Immature natural killer cell (primary cell): ENCODE measurements around the gene PARK7. TPM values are rescaled to one million over a fixed set of nuclear protein-coding genes. Genes with fewer than 3 reads are reported as not detected.

Experiments
- DNase-seq, 3 donors: peaks; one replicate each; pipeline ENCODE4 v3.0.0; 2022; ENCODE audit warnings: mixed read lengths in 1 of 3
- H3K27ac Mint-ChIP-seq, 6 donors: one replicate each; pipeline ENCODE4 v1.8.0; 2020; ENCODE audit warnings: mixed read lengths in 6 of 6, mild to moderate bottlenecking in 5 of 6, inconsistent platforms in 4 of 6, moderate library complexity in 3 of 6
- H3K27me3 Mint-ChIP-seq, 3 donors: one replicate each; pipeline ENCODE4 v1.8.0; 2020 to 2021; ENCODE audit warnings: low read depth in 3 of 3, mild to moderate bottlenecking in 3 of 3, mixed read lengths in 3 of 3, moderate library complexity in 3 of 3, inconsistent platforms in 1 of 3
- H3K36me3 Mint-ChIP-seq, 3 donors: one replicate each; pipeline ENCODE4 v1.8.0; 2020; ENCODE audit warnings: mixed read lengths in 3 of 3, inconsistent platforms in 2 of 3, mild to moderate bottlenecking in 2 of 3
- H3K4me1 Mint-ChIP-seq, 2 donors: one replicate each; pipeline ENCODE4 v1.8.0; 2020; ENCODE audit warnings: inconsistent platforms in 2 of 2, mild to moderate bottlenecking in 2 of 2, mixed read lengths in 2 of 2, moderate library complexity in 1 of 2
- H3K4me3 Mint-ChIP-seq, 5 donors: one replicate each; pipeline ENCODE4 v1.8.0; 2020; ENCODE audit warnings: mild to moderate bottlenecking in 5 of 5, mixed read lengths in 5 of 5, inconsistent platforms in 3 of 5, moderate library complexity in 3 of 5
- H3K9me3 Mint-ChIP-seq, 6 donors: one replicate each; pipeline ENCODE4 v1.8.0; 2020; ENCODE audit warnings: mild to moderate bottlenecking in 6 of 6, mixed read lengths in 6 of 6, inconsistent platforms in 4 of 6, moderate library complexity in 3 of 6
- polyA plus RNA-seq, 3 donors: library from polyadenylated mRNA; unstranded; fragments of 300-500 nt; fragmentation: Illumina TruSeq; gene quantifications; one replicate each; pipeline ENCODE4 v1.2.3, GENCODE V29; 2021

PARK7 gene
- polyA plus RNA-seq, 3 donors from 2014 or later, result 400 to 579 (median 427) TPM

DNA sequence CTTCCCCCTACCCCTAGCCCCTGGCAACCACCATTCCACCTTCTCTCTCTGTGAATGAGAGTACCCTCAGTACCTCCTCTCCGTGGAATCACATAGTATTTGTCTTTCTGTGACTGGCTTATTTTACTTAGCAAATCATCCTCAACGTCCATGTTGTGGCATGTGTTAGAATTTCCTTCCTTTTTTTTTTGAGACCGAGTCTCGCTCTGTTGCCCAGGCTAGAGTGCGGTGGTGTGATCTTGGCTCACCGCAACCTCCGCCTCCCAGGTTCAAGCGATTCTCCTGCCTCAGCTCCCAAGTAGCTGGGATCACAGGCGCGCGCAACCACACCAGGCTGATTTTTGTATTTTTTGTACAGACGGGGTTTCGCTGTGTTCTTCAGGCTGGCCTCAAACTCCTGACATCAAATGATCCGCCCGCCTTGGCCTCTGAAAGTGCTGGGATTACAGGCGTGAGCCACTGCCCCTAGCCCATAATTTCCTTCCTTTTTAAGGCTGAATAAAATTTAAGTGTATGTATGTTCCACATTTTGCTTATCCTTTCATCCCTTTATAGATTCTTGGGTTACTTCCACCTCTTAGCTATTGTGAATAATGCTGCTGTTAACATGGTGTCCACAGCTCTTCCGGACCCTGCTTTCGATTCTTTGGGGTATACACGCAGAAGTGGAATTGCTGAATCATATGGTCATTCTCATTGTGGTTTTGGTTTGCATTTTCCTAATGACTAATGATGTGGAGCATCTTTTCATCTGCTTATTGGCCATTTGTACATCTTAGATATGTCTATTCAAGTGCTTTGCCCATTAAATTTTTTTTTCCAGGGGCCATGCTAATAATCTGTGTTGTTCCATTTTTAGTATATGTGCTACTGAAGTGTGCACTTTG lies 32.3 kb downstream of the PARK7 start:
- peaks cover 0 to 8% of the 10 kb centered on the region in 2 donors for H3K4me1 Mint-ChIP-seq
- peaks cover 0 to 6% (median 1%) of the 10 kb centered on the region in 6 donors for H3K9me3 Mint-ChIP-seq
- no peak overlapping the region for H3K4me3 Mint-ChIP-seq
- no peak for DNase-seq
- H3K27me3 Mint-ChIP-seq, result peaks cover 9 to 16% (median 11%) of the 10 kb centered on the region in 3 donors
- peaks cover 0 to 8% (median 6%) of the 10 kb centered on the region in 3 donors for H3K36me3 Mint-ChIP-seq
- H3K27ac Mint-ChIP-seq, result no peak overlapping the region

DNA sequence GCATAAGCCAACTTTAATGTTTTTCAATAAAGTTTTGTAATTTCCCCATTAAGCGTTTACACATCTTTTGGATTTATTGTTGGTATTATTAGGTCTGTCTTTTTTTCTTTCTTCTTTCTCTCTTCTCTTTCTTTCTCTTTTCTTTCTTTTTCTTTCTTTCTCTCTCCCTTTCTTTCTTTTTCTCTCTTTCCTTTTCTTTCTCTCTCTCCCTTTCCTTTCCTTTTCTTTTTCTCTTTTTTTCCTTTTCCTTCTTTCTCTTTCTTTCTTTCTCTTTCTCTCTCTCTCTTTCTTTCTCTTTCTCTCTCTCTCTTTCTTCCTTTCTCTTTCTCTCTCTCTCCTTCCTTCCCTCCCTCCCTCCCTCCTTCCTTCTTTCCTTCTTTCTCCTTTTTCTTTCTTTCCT lies 33.3 kb downstream of the PARK7 start:
- peaks cover 0 to 6% (median 1%) of the 10 kb centered on the region in 6 donors for H3K9me3 Mint-ChIP-seq
- no peak for DNase-seq
- H3K27ac Mint-ChIP-seq, result no peak overlapping the region

DNA sequence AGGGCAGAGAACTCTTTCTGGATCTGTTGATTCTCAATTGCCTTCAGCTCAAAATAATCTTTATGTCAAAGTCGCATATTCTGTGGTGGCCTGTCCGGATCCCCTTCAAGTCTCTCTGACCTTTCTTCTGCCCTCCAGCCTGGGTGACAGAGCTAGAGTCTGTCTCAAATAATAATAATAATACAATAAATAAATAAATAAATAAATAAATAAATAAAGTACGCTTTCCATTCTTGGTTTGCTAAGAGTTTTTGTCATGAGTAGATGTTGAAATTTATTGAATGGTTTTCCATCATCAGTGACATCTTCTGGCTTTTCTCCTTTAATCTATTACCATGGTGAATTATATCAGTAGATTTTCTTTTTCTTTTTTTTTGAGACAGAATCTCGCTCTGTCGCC lies 33.9 kb downstream of the PARK7 start:
- H3K4me1 Mint-ChIP-seq, result peaks cover 0 to under 1% of the 10 kb centered on the region in 2 donors
- peaks cover 2 to 10% (median 3%) of the 10 kb centered on the region in 3 donors for H3K27me3 Mint-ChIP-seq
- H3K36me3 Mint-ChIP-seq, result peaks cover 0 to 8% (median 6%) of the 10 kb centered on the region in 3 donors
- DNase-seq, result no peak
- H3K9me3 Mint-ChIP-seq, result peaks cover 0 to 2% (median 1%) of the 10 kb centered on the region in 6 donors
- no peak overlapping the region for H3K27ac Mint-ChIP-seq
- no peak overlapping the region for H3K4me3 Mint-ChIP-seq

More for the DNA sequence above, 33.3 kb downstream of the PARK7 start:
- Mint-ChIP-seq H3K36me3 (peaks cover 0 to 8% (median 6%) of the 10 kb centered on the region in 3 donors), H3K27me3 (peaks cover 8 to 16% (median 9%) of the 10 kb centered on the region in 3 donors), H3K4me1 (peaks cover 0 to 5% of the 10 kb centered on the region in 2 donors), H3K4me3 (no peak overlapping the region)

DNA sequence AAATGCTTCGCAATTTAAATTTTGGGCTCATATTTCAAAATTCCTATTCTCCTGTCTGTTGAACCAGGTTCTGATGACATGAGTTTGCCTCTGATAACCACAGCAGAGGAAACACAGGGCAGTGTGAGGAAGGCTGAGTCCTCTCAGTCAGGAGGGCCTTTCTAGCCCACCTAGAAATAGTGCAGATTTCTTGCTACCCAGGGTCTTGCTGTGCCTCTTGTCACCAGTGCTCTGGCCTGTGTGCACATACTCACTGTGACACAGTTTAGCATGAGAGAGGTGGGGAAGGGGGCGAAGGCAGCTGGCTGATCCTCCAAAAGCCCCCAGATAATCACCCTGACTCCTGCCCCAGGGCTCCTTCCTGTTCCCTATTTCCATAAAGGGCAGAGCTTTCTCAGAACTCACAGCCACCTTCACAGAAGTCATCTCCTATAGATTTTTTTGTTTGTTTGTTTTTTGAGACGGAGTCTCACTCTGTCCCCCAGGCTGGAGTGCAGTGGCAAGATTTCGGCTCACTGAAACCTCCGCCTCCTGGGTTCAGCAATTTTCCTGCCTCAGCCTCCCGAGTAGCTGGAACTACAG lies 40.9 kb downstream of the PARK7 start:
- DNase-seq, result no peak
- no peaks in the 10 kb centered on the region for H3K27me3 Mint-ChIP-seq
- no peak overlapping the region for H3K4me3 Mint-ChIP-seq
- H3K9me3 Mint-ChIP-seq, result no peaks in the 10 kb centered on the region
- H3K4me1 Mint-ChIP-seq, result no peaks in the 10 kb centered on the region
- H3K36me3 Mint-ChIP-seq, result peaks cover 4 to 34% (median 28%) of the 10 kb centered on the region in 3 donors
- H3K27ac Mint-ChIP-seq, result no peak overlapping the region

DNA sequence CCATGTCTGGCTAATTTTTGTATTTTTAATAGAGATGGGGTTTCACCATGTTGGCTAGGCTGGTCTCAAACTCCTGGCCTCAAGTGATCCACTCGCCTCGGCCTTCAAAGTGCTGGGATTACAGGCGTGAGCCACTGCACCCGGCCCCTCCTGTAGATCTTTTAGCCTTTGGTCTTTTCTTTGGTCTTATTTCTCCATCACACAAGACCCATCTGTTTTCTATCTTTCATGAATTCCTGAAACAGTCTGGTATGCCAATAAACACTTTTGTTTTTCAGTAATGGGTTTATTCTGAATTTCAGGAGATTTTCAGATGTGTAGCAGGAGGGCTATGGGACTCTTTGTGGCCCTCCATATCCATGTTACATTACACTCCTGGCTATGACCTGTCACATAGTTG lies 41.4 kb downstream of the PARK7 start:
- peaks cover 4 to 31% (median 26%) of the 10 kb centered on the region in 3 donors for H3K36me3 Mint-ChIP-seq
- no peak overlapping the region for H3K4me3 Mint-ChIP-seq
- DNase-seq, result no peak
- no peaks in the 10 kb centered on the region for H3K27me3 Mint-ChIP-seq
- H3K27ac Mint-ChIP-seq, result no peak overlapping the region
- no peaks in the 10 kb centered on the region for H3K4me1 Mint-ChIP-seq
- no peaks in the 10 kb centered on the region for H3K9me3 Mint-ChIP-seq

DNA sequence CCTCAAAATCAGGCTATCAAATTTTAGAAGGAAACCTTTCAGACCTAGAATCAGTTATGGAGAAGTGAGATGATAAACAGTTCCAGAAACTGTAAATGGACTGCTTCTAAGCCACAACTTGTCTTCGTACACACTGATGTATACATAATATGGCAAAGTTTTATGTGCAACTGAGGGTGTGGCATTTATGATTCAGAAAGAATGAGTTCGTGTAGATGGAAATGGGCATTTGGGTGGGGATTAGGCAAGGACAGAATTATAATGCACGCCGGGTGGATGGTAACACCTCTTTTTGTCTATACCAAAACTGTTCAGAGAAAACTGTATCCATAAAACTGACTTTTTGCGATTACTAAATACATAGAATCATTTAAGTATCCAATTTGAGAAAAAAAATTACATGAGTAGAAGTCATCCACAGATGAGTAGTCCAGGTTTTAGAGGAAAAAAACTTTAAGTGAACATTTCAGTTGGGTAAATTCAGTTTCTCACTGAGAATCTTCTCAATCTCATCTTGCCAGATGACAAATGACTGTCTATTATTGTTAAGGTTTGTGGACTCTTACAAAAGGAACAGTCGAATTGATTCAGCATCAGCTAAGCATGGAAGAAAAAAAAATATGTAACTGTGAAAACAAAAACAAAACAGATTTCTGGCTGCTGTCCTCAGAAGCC lies 42.1 kb downstream of the PARK7 start:
- peaks cover 4 to 30% (median 25%) of the 10 kb centered on the region in 3 donors for H3K36me3 Mint-ChIP-seq
- no peaks in the 10 kb centered on the region for H3K27me3 Mint-ChIP-seq
- H3K4me1 Mint-ChIP-seq, result no peaks in the 10 kb centered on the region
- no peak overlapping the region for H3K4me3 Mint-ChIP-seq
- H3K9me3 Mint-ChIP-seq, result no peaks in the 10 kb centered on the region
- H3K27ac Mint-ChIP-seq, result no peak overlapping the region
- DNase-seq, result no peak

DNA sequence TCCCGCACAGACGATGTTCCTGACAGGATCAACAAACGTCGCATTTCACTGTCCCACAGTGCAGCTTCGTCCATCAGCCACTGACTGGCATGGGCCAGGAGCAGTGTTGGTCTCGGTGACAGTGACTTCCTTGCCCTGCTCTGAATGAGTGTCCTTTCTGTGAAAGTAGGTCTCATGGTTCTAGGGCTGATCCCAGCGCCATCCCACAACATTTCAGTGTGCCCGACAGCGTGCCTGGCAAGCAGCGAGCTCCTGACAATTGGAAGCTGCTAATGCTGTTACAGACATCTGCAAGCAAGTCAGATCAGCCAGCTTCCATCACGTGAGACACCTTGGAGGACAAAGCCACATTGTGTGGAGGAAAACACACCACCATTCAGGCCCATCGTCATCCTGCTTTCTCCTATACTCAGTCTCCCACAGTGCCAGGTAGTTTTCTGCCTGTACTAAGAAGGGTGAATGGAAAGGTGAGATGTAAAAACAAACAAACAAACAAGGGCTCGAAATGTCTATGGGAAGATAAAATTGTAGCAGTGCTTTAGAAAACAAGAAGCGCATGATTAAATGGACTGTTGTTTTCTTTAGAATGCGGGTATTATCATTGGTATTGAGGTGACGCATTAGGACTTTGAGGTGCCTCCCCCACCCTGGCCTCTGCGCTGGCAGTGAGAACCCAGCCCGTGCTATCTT lies 42.7 kb downstream of the PARK7 start:
- H3K36me3 Mint-ChIP-seq, result peaks cover 4 to 30% (median 25%) of the 10 kb centered on the region in 3 donors
- H3K4me1 Mint-ChIP-seq, result no peaks in the 10 kb centered on the region
- H3K27me3 Mint-ChIP-seq, result no peaks in the 10 kb centered on the region
- DNase-seq, result no peak
- H3K27ac Mint-ChIP-seq, result no peak overlapping the region
- H3K9me3 Mint-ChIP-seq, result no peaks in the 10 kb centered on the region
- H3K4me3 Mint-ChIP-seq, result no peak overlapping the region

- no peak overlapping the region for H3K27ac Mint-ChIP-seq
Observed at GRCh38 chr1:8004803-8005573, 43.5 kb downstream of the PARK7 start.

DNA sequence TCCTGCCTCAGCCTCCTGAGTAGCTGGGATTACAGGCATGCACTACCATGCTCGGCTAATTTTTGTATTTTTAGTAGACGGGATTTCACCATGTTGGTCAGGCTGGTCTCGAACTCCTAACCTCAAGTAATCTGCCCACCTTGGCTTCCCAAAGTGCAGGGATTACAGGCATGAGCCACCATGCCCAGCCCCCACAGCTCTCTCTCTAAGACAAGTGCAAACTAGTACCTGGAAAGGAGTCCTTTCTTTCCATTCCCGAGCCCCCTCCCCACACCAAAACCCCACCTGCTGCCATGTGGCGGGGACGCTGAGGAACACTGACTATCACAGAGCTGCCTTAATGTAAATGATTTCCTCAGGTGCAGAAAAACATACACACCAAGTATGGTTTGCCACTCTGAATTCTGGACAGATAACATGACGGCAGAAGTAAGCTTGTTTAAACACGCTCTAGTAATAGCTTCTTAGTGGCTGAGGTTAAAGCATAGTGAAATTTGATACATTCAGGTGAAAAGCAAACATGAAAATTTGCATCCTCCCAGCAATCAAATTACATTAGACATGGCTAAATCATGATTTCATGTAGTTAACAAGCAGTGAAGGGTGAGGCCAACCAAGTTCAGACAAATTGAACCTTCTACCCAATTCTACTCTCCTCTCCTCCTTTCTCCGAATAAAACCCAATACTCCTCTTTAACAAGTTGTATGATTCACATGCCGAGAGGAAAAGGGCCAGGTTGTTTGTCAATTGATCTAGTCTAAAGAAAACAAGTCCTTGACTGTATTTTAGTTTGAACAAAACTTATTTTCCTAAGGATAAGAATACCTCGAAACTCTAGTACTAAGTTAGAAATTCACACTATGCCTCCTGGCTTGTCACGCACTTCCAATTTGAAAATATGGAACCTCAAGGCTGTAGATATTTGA lies 44.8 kb downstream of the PARK7 start:
- Mint-ChIP-seq H3K36me3 (peaks cover 4 to 30% (median 22%) of the 10 kb centered on the region in 3 donors), H3K9me3 (no peaks in the 10 kb centered on the region), H3K27ac (no peak overlapping the region), H3K4me3 (no peak overlapping the region), H3K4me1 (no peaks in the 10 kb centered on the region), H3K27me3 (peaks cover 0 to 3% (median 0%) of the 10 kb centered on the region in 3 donors)
- DNase-seq, result no peak

More at GRCh38 chr1:8004803-8005573, 43.5 kb downstream of the PARK7 start:
- Mint-ChIP-seq H3K4me1 (no peaks in the 10 kb centered on the region), H3K27me3 (no peaks in the 10 kb centered on the region), H3K9me3 (no peaks in the 10 kb centered on the region), H3K4me3 (no peak overlapping the region), H3K36me3 (peaks cover 4 to 30% (median 25%) of the 10 kb centered on the region in 3 donors)
- no peak for DNase-seq

DNA sequence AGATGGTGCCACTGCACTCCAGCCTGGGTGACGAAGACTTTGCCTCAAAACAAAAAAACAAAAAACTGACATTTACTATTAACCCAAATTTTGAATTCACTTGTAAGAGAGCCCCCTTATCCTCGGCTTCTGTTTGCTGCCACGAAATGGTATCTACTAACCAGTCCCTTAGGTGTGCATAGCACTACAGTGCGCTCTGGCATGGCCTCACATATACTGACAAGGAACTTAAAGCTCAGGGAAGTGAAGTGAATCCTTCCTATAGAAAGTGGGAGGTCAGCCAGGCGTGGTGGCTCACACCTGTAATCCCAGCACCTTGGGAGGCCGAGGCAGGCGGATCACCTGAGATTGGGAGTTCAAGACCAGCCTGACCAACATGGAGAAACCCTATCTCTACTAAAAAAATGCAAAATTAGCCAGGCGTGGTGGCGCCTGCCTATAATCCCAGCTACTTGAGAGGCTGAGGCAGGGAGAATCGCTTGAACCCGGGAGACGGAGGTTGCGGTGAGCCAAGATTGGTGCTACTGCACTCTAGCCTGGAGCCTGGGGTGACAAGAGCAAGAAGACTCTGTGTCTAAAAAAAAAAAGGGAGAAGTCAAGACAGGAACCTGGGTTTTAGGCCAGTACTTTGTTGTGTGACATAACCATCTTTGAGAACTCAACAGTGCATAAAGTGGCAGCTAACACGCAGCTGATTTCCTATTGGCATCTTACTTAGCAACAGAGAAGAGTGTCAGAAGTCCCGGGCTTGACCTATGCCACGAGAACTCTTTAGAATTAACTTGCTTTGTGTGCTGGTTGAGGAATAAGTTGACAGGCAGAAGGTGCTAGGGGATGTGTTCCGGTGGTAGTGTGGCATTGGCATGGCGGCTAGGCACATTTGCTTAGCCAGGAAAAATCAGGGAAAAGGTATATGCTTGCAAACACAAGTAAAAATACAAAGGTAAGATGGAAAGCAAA lies 47.8 kb downstream of the PARK7 start:
- Mint-ChIP-seq H3K27me3 (peaks cover 0 to 3% (median 0%) of the 10 kb centered on the region in 3 donors), H3K9me3 (no peaks in the 10 kb centered on the region), H3K27ac (no peak overlapping the region), H3K4me3 (no peak overlapping the region), H3K4me1 (no peaks in the 10 kb centered on the region), H3K36me3 (peaks cover 0 to 17% (median 4%) of the 10 kb centered on the region in 3 donors)
- DNase-seq, result no peak

DNA sequence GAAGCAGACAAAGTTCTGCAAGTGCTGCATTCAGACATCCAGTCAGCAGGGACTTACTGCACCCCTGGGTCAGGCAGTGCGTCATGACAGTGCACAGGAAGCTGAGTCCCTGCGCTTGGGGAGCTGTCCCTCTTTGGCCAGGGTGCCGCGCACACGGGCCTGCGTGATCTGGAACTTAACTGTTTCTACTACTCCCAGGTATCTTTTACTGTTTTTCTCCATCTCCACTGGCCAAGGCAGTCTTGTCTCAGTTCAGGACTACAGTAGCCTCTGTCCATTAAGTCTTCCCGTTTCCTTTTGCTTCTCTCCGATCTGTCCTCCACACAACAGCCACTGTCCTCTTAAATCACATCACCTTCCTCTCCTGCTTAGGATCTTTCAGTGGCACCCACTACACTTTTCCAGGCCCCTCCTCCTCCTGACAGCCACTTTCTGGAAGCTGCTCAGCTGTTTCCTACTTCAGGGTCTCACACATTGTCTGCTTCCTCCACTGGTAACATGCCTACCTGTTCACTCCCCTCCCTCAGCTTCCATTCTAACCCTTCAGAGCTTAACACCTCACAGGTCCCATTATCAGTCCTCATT lies 48.7 kb downstream of the PARK7 start:
- no peaks in the 10 kb centered on the region for H3K9me3 Mint-ChIP-seq
- H3K4me1 Mint-ChIP-seq, result no peaks in the 10 kb centered on the region
- H3K27ac Mint-ChIP-seq, result no peak overlapping the region
- peaks cover 0 to 11% (median 0%) of the 10 kb centered on the region in 3 donors for H3K36me3 Mint-ChIP-seq
- peaks cover 0 to 3% (median 0%) of the 10 kb centered on the region in 3 donors for H3K27me3 Mint-ChIP-seq
- DNase-seq, result no peak
- no peak overlapping the region for H3K4me3 Mint-ChIP-seq
